ENCODE results near the gene KLC3.

Gene KLC3

DNA sequence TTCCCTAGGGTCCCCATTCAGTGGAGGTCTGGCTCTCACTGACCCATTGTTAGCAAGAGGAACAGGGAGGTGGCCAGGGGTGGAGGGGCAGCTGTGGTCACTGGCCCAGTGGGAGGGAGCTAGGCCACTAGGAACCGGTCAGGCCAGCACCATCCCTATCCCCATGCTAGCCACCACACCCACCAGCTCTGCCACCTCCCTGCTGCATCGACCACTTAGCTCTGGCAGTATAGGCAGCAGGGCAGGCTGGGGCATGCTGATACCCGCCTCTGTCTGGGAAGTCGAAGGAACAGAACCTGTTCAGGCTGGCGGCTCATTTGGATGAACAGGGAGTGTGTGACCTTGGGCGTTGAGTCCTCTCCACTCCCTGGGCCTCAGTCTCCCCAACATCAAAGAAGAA is 59.6 kb downstream of the KLC3 start:
- Histone ChIP-seq H3K36me3 (ENCODE audit: control insufficient read depth, insufficient read depth, low read length) (no peaks in the 10 kb centered on the region), H3K4me3 (replicated peaks; ENCODE audit: low read depth, low read length) (no peak overlapping the region), H3K27me3 (replicated peaks; ENCODE audit: control insufficient read depth, insufficient read depth, low read length) (no peaks in the 10 kb centered on the region)
- TF ChIP-seq, protein P1, sequence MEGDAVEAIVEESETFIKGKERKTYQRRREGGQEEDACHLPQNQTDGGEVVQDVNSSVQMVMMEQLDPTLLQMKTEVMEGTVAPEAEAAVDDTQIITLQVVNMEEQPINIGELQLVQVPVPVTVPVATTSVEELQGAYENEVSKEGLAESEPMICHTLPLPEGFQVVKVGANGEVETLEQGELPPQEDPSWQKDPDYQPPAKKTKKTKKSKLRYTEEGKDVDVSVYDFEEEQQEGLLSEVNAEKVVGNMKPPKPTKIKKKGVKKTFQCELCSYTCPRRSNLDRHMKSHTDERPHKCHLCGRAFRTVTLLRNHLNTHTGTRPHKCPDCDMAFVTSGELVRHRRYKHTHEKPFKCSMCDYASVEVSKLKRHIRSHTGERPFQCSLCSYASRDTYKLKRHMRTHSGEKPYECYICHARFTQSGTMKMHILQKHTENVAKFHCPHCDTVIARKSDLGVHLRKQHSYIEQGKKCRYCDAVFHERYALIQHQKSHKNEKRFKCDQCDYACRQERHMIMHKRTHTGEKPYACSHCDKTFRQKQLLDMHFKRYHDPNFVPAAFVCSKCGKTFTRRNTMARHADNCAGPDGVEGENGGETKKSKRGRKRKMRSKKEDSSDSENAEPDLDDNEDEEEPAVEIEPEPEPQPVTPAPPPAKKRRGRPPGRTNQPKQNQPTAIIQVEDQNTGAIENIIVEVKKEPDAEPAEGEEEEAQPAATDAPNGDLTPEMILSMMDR (IDR thresholded peaks at IDR 0.05; ENCODE audit: insufficient read depth, low read length, poor library complexity, severe bottlenecking) = no peak
- no peak for DNase-seq (ENCODE audit: extremely low read depth, insufficient read length)

Measured in GM06990 (cell line).